Measurements from ENCODE around the gene ITPKB.

DNA sequence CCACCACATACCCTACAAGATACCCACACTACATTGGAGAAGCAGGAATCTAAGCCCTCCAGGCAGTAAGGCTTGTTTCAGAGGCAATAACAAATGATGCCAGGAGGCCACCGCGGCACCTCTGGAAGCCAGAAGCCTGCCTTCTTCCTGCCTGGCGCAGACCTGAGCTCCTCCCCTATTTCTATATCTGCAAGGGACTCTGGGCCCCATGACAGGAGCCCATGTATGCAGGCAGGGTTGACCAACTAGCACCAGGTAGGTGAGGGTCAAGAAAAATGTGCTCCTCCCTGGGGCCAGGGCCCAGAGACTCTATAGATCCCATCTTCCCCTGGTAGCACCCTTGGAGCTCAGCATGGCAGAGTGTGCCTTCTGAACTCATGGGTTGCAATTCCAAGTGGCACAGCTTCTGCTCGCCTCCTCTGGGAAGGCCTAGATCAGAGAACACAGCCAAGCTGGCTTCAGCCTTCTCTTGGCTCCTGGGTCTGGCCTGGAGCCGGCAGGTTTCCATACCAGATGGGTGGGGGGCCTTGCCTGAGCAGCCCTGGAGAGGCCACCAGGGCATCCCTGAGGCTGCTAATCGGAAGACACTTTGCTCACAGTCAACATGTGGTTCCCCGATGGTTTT is 105.4 kb downstream of the ITPKB start:
- no peak for TF ChIP-seq CTCF (IDR thresholded peaks at IDR 0.05; ENCODE audit: low read depth, low read length)
- no peak for TF ChIP-seq MAX (IDR thresholded peaks at IDR 0.05; ENCODE audit: low read depth, low read length)
- TF ChIP-seq POLR2A (IDR thresholded peaks at IDR 0.05; ENCODE audit: extremely low read depth, insufficient read length): no peak
